Activated CD4-positive, alpha-beta T cell treated with anti-CD3 and anti-CD28 coated beads for 1 hour (primary cell): ENCODE data around the gene ADGRV1.

Experiments used
- DNase-seq: peaks from one replicate; pipeline ENCODE4 v3.0.0-alpha.2; 2020

ADGRV1 gene

GRCh38 chr5:90878549-90879196, 320.1 kb downstream of the ADGRV1 start:
- no peak for DNase-seq

- no peak for DNase-seq
These were observed 323.1 kb downstream of the ADGRV1 start for GRCh38 chr5:90881626-90882150.

- DNase-seq: no peak
These were observed 323.9 kb downstream of the ADGRV1 start for GRCh38 chr5:90882448-90882847.

- DNase-seq: no peak
These were observed 326.7 kb downstream of the ADGRV1 start for GRCh38 chr5:90885180-90885868.

- no peak for DNase-seq
These were observed 327.8 kb downstream of the ADGRV1 start for GRCh38 chr5:90886381-90886780.

- no peak for DNase-seq
These were observed 330.1 kb downstream of the ADGRV1 start for GRCh38 chr5:90888511-90889324.

- no peak for DNase-seq
These were observed 330.7 kb downstream of the ADGRV1 start for GRCh38 chr5:90889325-90889600.

GRCh38 chr5:90890180-90890579, 331.6 kb downstream of the ADGRV1 start:
- DNase-seq: no peak

- DNase-seq: no peak
These were observed 336.3 kb downstream of the ADGRV1 start for GRCh38 chr5:90894866-90895420.

- no peak for DNase-seq
These were observed 339.0 kb downstream of the ADGRV1 start for GRCh38 chr5:90897618-90898017.

GRCh38 chr5:90898326-90899013, 339.9 kb downstream of the ADGRV1 start:
- DNase-seq: no peak

- no peak for DNase-seq
These were observed 340.5 kb downstream of the ADGRV1 start for GRCh38 chr5:90899014-90899604.

- DNase-seq: no peak
These were observed 342.7 kb downstream of the ADGRV1 start for GRCh38 chr5:90901261-90901660.

GRCh38 chr5:90902170-90902569, 343.6 kb downstream of the ADGRV1 start:
- no peak for DNase-seq

- no peak for DNase-seq
These were observed 344.2 kb downstream of the ADGRV1 start for GRCh38 chr5:90902651-90903386.

GRCh38 chr5:90909101-90909503, 350.5 kb downstream of the ADGRV1 start:
- no peak for DNase-seq

- no peak for DNase-seq
These were observed 351.3 kb downstream of the ADGRV1 start for GRCh38 chr5:90909940-90910339.

- DNase-seq: no peak
These were observed 352.6 kb downstream of the ADGRV1 start for GRCh38 chr5:90911169-90911568.

- no peak for DNase-seq
These were observed 353.9 kb downstream of the ADGRV1 start for GRCh38 chr5:90912476-90912875.

GRCh38 chr5:90915393-90915792, 356.8 kb downstream of the ADGRV1 start:
- DNase-seq: no peak

GRCh38 chr5:90916947-90917800, 358.6 kb downstream of the ADGRV1 start:
- DNase-seq: no peak
